ENCODE results near the gene RGS16.
"Not testable (repeated sequence)": the region's sequence is repeated elsewhere in the genome, so short reads cannot be mapped to it uniquely, and the experiment has no call there.

The RGS16 gene

DNA sequence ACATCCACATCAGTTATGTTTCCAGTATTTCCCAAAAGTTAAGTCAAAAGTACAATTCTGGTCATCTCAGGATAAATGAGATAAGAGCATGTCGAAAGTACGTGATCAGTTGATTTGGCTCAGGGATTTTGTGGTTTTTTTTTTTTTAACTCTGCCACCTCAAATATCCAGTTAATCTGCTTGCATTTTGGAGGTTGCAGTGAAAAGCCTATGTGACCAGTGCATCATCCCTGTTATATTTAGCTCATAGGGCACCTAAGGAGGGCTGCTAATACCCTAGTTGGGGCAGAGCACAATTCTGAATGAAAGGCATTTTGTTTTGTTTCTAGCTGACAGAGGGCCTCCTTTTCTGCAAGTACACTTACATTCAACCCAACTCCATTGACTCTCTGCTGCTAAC is 31.7 kb upstream of the RGS16 start:
- DNase-seq (ENCODE audit: extremely low read depth, low read depth), result no peak
- TF ChIP-seq, protein P1, sequence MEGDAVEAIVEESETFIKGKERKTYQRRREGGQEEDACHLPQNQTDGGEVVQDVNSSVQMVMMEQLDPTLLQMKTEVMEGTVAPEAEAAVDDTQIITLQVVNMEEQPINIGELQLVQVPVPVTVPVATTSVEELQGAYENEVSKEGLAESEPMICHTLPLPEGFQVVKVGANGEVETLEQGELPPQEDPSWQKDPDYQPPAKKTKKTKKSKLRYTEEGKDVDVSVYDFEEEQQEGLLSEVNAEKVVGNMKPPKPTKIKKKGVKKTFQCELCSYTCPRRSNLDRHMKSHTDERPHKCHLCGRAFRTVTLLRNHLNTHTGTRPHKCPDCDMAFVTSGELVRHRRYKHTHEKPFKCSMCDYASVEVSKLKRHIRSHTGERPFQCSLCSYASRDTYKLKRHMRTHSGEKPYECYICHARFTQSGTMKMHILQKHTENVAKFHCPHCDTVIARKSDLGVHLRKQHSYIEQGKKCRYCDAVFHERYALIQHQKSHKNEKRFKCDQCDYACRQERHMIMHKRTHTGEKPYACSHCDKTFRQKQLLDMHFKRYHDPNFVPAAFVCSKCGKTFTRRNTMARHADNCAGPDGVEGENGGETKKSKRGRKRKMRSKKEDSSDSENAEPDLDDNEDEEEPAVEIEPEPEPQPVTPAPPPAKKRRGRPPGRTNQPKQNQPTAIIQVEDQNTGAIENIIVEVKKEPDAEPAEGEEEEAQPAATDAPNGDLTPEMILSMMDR (IDR thresholded peaks at IDR 0.05; ENCODE audit: low read depth, low read length), result no peak

DNA sequence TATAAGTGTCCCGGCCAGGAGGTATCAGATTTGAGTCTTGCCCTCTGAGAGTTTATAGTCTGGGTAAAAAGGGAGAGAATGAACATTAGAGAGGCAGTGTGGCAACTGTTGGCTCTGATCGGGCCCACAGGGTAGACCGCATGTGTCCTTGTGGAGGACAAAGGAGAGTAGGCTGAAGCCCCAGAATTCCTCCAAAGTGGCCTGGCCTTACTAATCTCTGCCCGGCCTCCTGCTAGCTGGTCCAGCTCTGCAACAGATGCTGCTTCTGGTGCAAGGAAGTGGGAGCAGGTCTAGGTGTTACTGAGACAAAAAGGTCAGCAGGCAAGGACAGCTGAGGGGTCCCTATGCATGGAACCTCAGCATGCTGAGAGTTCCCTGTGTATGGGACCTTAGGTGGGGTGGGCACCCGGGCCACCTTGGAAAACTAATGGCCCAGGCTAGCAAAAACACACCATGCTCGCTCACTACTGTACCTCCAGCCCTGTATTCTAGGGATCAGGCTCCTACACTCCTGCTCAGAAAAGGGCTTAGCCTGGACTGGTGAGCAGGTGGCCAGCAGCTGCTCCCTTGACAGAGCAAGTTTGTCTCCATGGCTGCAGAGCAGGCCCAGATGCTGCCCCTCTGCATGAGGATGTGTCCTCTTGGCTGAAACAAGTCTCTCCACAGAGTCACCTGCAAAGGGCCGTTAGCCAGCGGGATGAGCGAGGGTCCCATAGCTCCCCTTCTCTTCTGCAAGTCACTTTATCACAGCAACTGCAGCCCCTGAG is 30.3 kb upstream of the RGS16 start:
- DNase-seq (ENCODE audit: extremely low read depth, low read depth), result no peak
- TF ChIP-seq, protein P1 (IDR thresholded peaks at IDR 0.05; ENCODE audit: low read depth, low read length), result no peak

DNA sequence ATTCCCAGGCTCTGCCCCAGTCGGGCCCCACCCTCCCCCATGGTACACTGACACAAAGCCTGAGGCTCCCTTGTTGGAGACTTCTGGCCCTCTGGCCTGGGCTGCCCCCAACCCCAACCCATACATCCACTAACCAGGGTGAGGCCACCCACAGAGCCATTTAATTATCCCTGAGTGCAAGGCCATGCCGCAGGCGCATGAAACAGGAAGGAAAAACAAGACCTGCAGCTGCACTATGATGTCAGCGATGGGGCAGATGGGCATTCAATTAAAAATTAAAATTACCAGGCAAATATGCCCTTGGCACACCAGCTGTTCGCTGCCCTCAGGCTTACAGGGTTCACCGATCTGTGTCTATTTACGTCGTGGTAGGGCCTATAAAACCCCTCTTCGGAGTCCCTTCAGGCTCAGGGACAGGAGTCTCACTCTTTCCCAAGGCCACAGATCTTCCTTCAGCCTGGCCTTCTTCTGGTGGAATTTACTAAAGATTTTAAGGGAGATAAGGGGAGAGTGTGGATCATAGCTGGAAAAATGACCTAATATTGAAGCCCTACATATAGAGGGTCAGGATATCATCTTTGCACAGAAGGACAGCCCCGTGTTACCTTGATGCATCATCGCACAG is 29.6 kb upstream of the RGS16 start:
- DNase-seq (ENCODE audit: extremely low read depth, low read depth), result no peak
- TF ChIP-seq, protein P1 (IDR thresholded peaks at IDR 0.05; ENCODE audit: low read depth, low read length), result no peak

DNA sequence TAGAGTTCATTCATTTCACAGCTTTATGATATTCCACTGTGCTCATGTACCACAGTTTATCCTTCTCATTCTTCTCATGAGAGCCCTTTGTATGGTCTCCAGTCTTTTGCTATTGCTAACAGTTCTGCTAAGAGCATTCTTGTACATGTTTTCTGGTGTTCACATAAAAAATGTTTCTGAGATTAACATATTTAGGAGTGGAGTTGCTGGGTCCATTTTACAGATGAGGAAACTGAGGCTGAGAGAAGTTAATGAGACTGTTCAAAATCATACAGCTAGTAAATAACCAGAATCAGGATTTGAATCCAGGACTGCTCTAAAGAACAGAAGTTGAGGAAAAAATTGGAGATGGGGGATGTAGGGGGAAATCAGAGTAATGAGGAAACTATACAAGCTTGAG is 28.8 kb upstream of the RGS16 start:
- TF ChIP-seq, protein P1 (IDR thresholded peaks at IDR 0.05; ENCODE audit: low read depth, low read length), result no peak

DNA sequence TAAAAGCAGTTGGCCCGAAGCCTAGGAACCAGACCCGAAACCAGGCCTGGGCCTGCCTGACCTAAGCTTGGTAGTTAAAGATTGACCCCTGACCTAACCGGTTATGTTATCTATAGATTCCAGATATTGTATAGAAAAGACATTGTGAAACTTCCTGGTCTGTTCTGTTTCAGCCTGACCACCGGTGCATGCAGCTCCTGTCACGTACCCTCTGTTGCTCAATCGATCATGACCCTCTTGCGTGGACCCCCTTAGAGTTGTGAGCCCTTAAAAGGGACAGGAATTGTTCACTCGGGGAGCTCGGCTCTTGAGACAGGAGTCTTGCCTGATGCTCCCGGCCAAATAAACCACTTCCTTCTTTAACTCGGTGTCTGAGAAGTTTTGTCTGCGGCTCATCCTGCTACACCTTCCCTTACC is 28.3 kb upstream of the RGS16 start:
- DNase-seq (ENCODE audit: extremely low read depth, low read depth), result not testable (repeated sequence)

More for the DNA sequence above, 28.8 kb upstream of the RGS16 start:
- no peak for DNase-seq (ENCODE audit: extremely low read depth, low read depth)

DNA sequence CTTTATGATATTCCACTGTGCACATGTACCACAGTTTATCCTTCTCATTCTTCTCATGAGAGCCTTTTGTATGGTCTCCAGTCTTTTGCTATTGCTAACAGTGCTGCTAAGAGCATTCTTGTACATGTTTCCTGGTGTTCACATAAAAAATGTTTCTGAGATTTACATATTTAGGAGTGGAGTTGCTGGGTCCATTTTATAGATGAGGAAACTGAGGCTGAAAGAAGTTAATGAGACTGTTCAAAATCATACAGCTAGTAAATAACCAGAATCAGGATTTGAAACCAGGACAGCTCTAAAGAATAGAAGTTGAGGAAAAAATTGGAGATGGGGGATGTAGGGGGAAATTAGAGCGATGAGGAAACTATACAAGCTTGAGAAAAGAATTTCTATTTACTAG is 27.8 kb upstream of the RGS16 start:
- TF ChIP-seq, protein P1 (IDR thresholded peaks at IDR 0.05; ENCODE audit: low read depth, low read length), result no peak

DNA sequence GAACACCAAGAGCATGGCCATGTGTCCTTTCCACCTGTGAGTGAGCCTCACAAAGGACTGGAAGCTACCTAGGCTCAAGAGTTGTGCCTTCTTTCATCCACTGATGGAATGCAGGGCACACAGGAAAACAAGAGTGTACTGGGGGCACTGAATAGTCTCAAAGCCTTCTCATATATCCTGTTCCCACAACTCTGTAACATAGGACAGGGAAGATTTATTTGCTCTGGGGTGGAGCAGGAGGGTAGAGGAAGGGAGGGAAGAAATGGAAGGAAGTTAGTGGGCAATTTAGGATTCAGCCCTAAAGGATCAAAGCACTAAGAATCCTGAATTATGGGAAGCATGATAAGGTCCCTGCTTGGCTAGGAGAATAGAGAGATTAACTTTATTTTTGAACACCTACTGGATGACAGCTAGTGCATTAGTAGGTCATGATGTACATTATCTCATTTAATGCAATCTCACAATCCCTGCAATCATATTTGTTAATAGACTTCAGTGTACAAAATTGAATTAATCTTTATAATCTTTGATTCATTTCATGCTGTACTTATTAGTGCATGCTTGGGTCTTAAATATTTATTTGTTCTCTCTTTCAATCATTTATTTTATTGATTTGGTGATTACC is 27.0 kb upstream of the RGS16 start:
- TF ChIP-seq, protein P1 (IDR thresholded peaks at IDR 0.05; ENCODE audit: low read depth, low read length), result no peak
- no peak for DNase-seq (ENCODE audit: extremely low read depth, low read depth)

More for the DNA sequence above, 27.8 kb upstream of the RGS16 start:
- no peak for DNase-seq (ENCODE audit: extremely low read depth, low read depth)
